HG03135 (cell line): ENCODE data around the gene IFNA6.
A peak's percentile ranks its signal among the peaks of the same experiment; 100 is the strongest.

Experiments
- ATAC-seq: cut with Tn5 transposase; IDR thresholded peaks from one replicate; pipeline ENCODE4 v1.9.1; 2021; ENCODE audit warnings: mild to moderate bottlenecking, moderate library complexity; ENCODE audit not compliant: unreplicated experiment

The IFNA6 gene

GRCh38 chr9:21331676-21332402 is 18.8 kb downstream of the IFNA6 start:
- no peak for ATAC-seq

- peak; percentile 76 for ATAC-seq
Measured at GRCh38 chr9:21326526-21327139, 24.1 kb downstream of the IFNA6 start.

- no peak for ATAC-seq
Measured at GRCh38 chr9:21324047-21324446, 26.6 kb downstream of the IFNA6 start.

- no peak for ATAC-seq
Measured at GRCh38 chr9:21322911-21323461, 27.7 kb downstream of the IFNA6 start.

- no peak for ATAC-seq
Measured at GRCh38 chr9:21320465-21320864, 30.2 kb downstream of the IFNA6 start.

GRCh38 chr9:21317956-21318923 is 32.4 kb downstream of the IFNA6 start:
- peak; percentile 74 for ATAC-seq

- no peak for ATAC-seq
Measured at GRCh38 chr9:21316860-21317259, 33.8 kb downstream of the IFNA6 start.

GRCh38 chr9:21316032-21316842 is 34.5 kb downstream of the IFNA6 start:
- no peak for ATAC-seq

GRCh38 chr9:21314152-21314551 is 36.5 kb downstream of the IFNA6 start:
- no peak for ATAC-seq

- no peak for ATAC-seq
Measured at GRCh38 chr9:21311889-21312288, 38.8 kb downstream of the IFNA6 start.

GRCh38 chr9:21305213-21305612 is 45.5 kb downstream of the IFNA6 start, which contains the start of gene IFNA5:
Gene IFNA5, minus strand, starts transcription at chr9:21305313. Its CDS starts 57 bp downstream, at chr9:21305256.
- ATAC-seq, result no peak
